ENCODE data around the gene EXOSC7.

DNA sequence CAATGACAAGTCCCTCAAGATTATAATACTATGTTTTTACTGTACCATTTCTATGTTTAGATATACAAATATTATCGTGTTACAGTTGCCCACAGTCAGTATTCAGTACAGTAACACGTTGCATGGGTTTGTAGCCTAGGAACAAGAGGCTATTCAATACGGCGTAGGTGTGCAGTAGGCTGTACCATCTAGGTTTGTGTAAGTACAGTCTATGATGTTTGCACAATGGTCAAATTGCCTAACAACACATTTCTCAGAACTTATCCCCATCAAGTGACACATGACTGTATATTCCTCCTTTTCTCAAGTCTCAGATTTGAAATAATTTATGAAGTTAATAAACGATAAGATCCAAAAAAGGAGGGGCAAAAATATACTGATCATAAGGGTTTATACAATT is 21.7 kb upstream of the EXOSC7 start:
- no peak for TF ChIP-seq EZH2phosphoT487 (conservative IDR thresholded peaks at IDR 0.05; ENCODE audit: low read length)
- TF ChIP-seq, protein P1, sequence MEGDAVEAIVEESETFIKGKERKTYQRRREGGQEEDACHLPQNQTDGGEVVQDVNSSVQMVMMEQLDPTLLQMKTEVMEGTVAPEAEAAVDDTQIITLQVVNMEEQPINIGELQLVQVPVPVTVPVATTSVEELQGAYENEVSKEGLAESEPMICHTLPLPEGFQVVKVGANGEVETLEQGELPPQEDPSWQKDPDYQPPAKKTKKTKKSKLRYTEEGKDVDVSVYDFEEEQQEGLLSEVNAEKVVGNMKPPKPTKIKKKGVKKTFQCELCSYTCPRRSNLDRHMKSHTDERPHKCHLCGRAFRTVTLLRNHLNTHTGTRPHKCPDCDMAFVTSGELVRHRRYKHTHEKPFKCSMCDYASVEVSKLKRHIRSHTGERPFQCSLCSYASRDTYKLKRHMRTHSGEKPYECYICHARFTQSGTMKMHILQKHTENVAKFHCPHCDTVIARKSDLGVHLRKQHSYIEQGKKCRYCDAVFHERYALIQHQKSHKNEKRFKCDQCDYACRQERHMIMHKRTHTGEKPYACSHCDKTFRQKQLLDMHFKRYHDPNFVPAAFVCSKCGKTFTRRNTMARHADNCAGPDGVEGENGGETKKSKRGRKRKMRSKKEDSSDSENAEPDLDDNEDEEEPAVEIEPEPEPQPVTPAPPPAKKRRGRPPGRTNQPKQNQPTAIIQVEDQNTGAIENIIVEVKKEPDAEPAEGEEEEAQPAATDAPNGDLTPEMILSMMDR (IDR thresholded peaks at IDR 0.05; ENCODE audit: insufficient read depth, low read length, poor library complexity, severe bottlenecking), result no peak

All from SU-DHL-6 (cell line).